ENCODE measurements around the gene RBM11. TPM values are rescaled to one million over a fixed set of nuclear protein-coding genes. Genes with fewer than 3 reads are reported as not detected.

Gene RBM11
- total and polyA plus RNA-seq, 2 donors from 2014 or later: 3.3 to 6.9 TPM

GRCh38 chr21:14270631-14271030 lies 54.7 kb downstream of the RBM11 start:
- no peak for DNase-seq
- TF ChIP-seq CTCF (IDR thresholded peaks at IDR 0.05; ENCODE audit: borderline replicate concordance, extremely low read depth, insufficient read depth): no peak
- no peaks in the 10 kb centered on the region for H3K27me3 ChIP-seq (ENCODE audit: control insufficient read depth, insufficient read depth, low read length)
- intact Hi-C loops (cut with DNase I): no loop called here
- peaks cover 0 to 2% (median 0%) of the 10 kb centered on the region in 3 donors for H3K4me1 ChIP-seq (ENCODE audit: control insufficient read depth in 2 of 3, insufficient read depth in 2 of 3, low read depth in 1 of 3, low read length in 3 of 3)
- H3K4me3 ChIP-seq (ENCODE audit: low read length in 3 of 3): no peak overlapping the region
- H3K36me3 ChIP-seq (ENCODE audit: control insufficient read depth in 2 of 3, insufficient read depth in 3 of 3, low read length in 3 of 3): no peaks in the 10 kb centered on the region
- H3K9me3 ChIP-seq (ENCODE audit: control insufficient read depth in 2 of 3, insufficient read depth in 1 of 3, low read length in 3 of 3): no peaks in the 10 kb centered on the region
- no peak overlapping the region for H3K9ac ChIP-seq (ENCODE audit: low read length in 3 of 3)
- no peak for FAIRE-seq
- no peak overlapping the region for H3K27ac ChIP-seq (ENCODE audit: low read depth in 2 of 2, low read length in 2 of 2)

- H3K36me3 ChIP-seq (ENCODE audit: control insufficient read depth in 2 of 3, insufficient read depth in 3 of 3, low read length in 3 of 3): no peaks in the 10 kb centered on the region
- no peak for TF ChIP-seq CTCF (IDR thresholded peaks at IDR 0.05; ENCODE audit: borderline replicate concordance, extremely low read depth, insufficient read depth)
- no peak for FAIRE-seq
- no peaks in the 10 kb centered on the region for H3K9me3 ChIP-seq (ENCODE audit: control insufficient read depth in 2 of 3, insufficient read depth in 1 of 3, low read length in 3 of 3)
- no peak overlapping the region for H3K9ac ChIP-seq (ENCODE audit: low read length in 3 of 3)
- H3K4me3 ChIP-seq (ENCODE audit: low read length in 3 of 3): no peak overlapping the region
- peaks cover 0 to 2% (median 0%) of the 10 kb centered on the region in 3 donors for H3K4me1 ChIP-seq (ENCODE audit: control insufficient read depth in 2 of 3, insufficient read depth in 2 of 3, low read depth in 1 of 3, low read length in 3 of 3)
- H3K27ac ChIP-seq (ENCODE audit: low read depth in 2 of 2, low read length in 2 of 2): no peak overlapping the region
- no peak for DNase-seq
- no peaks in the 10 kb centered on the region for H3K27me3 ChIP-seq (ENCODE audit: control insufficient read depth, insufficient read depth, low read length)
- intact Hi-C loops (cut with DNase I): no loop called here
Measured at GRCh38 chr21:14271053-14271452, 55.1 kb downstream of the RBM11 start.

GRCh38 chr21:14271641-14272040 lies 55.7 kb downstream of the RBM11 start:
- TF ChIP-seq CTCF (IDR thresholded peaks at IDR 0.05; ENCODE audit: borderline replicate concordance, extremely low read depth, insufficient read depth): no peak
- no peak overlapping the region for H3K9ac ChIP-seq (ENCODE audit: low read length in 3 of 3)
- no peak overlapping the region for H3K27ac ChIP-seq (ENCODE audit: low read depth in 2 of 2, low read length in 2 of 2)
- H3K4me3 ChIP-seq (ENCODE audit: low read length in 3 of 3): no peak overlapping the region
- peaks cover 0 to 2% (median 0%) of the 10 kb centered on the region in 3 donors for H3K4me1 ChIP-seq (ENCODE audit: control insufficient read depth in 2 of 3, insufficient read depth in 2 of 3, low read depth in 1 of 3, low read length in 3 of 3)
- no peak for FAIRE-seq
- intact Hi-C loops (cut with DNase I): no loop called here
- H3K9me3 ChIP-seq (ENCODE audit: control insufficient read depth in 2 of 3, insufficient read depth in 1 of 3, low read length in 3 of 3): no peaks in the 10 kb centered on the region
- no peaks in the 10 kb centered on the region for H3K27me3 ChIP-seq (ENCODE audit: control insufficient read depth, insufficient read depth, low read length)
- DNase-seq: no peak
- no peaks in the 10 kb centered on the region for H3K36me3 ChIP-seq (ENCODE audit: control insufficient read depth in 2 of 3, insufficient read depth in 3 of 3, low read length in 3 of 3)
